Trophoblast cell (in vitro differentiated cells and primary cell): Measurements from ENCODE around the gene DRG2.

Experiments
- DNase-seq, 2 donors: peaks; one replicate each; pipeline ENCODE4 v3.0.0-alpha.2; 2016
- H2AFZ ChIP-seq: 2 replicates; pipeline ENCODE4 v1.6.1; 2013; ENCODE audit warnings: low read length, moderate library complexity, mild to moderate bottlenecking; ENCODE audit not compliant: insufficient read depth, poor library complexity
- H2AK5ac ChIP-seq: 2 replicates; pipeline ENCODE4 v1.6.1; 2013; ENCODE audit warnings: mild to moderate bottlenecking, low read length
- H2BK120ac ChIP-seq: 2 replicates; pipeline ENCODE4 v1.6.1; 2013; ENCODE audit warnings: low read length, mild to moderate bottlenecking, moderate library complexity; ENCODE audit not compliant: insufficient read depth, poor library complexity
- H2BK12ac ChIP-seq: 2 replicates; pipeline ENCODE4 v1.6.1; 2013; ENCODE audit warnings: mild to moderate bottlenecking, low read length, moderate library complexity
- H2BK5ac ChIP-seq: 2 replicates; pipeline ENCODE4 v1.6.1; 2013; ENCODE audit warnings: low read length, low read depth, moderate library complexity, mild to moderate bottlenecking; ENCODE audit not compliant: poor library complexity
- H3K14ac ChIP-seq: 2 replicates; pipeline ENCODE4 v1.6.1; 2013; ENCODE audit warnings: mild to moderate bottlenecking, low read length
- H3K18ac ChIP-seq: 2 replicates; pipeline ENCODE4 v1.6.1; 2013; ENCODE audit warnings: mild to moderate bottlenecking, low read length
- H3K23ac ChIP-seq: 2 replicates; pipeline ENCODE4 v1.6.1; 2013; ENCODE audit warnings: low read length
- H3K27ac ChIP-seq: 2 replicates; pipeline ENCODE4 v1.5.1; 2013; ENCODE audit warnings: low read depth, mild to moderate bottlenecking, inconsistent platforms, low read length, moderate library complexity
- H3K27me3 ChIP-seq: 2 replicates; pipeline ENCODE4 v1.6.1; 2013; ENCODE audit warnings: inconsistent platforms, mild to moderate bottlenecking, low read length, moderate library complexity; ENCODE audit not compliant: insufficient read depth
- H3K36me3 ChIP-seq, 2 experiments: 1 replicate in 1 of 2; 2 replicates in 1 of 2; pipeline ENCODE4 v1.6.1; 2013; ENCODE audit warnings: low read length in 2 of 2, mild to moderate bottlenecking in 2 of 2, moderate library complexity in 1 of 2; ENCODE audit not compliant: insufficient read depth in 2 of 2, control insufficient read depth in 1 of 2
- H3K4ac ChIP-seq: 2 replicates; pipeline ENCODE4 v1.6.1; 2013; ENCODE audit warnings: low read depth, mild to moderate bottlenecking, low read length, moderate library complexity
- H3K4me1 ChIP-seq, 2 experiments: 1 replicate in 1 of 2; 2 replicates in 1 of 2; pipeline ENCODE4 v1.6.1; 2013; ENCODE audit warnings: low read length in 2 of 2, mild to moderate bottlenecking in 2 of 2, moderate library complexity in 1 of 2; ENCODE audit not compliant: insufficient read depth in 2 of 2, control insufficient read depth in 1 of 2
- H3K4me2 ChIP-seq: 2 replicates; pipeline ENCODE4 v1.6.1; 2013; ENCODE audit warnings: inconsistent platforms, mild to moderate bottlenecking, low read length, moderate library complexity
- H3K4me3 ChIP-seq: 2 replicates; pipeline ENCODE4 v1.5.1; 2013; ENCODE audit warnings: mild to moderate bottlenecking, low read depth, low read length, inconsistent platforms
- H3K79me1 ChIP-seq: one replicate; pipeline ENCODE4 v1.6.1; 2013; ENCODE audit warnings: low read length
- H3K79me2 ChIP-seq: 2 replicates; pipeline ENCODE4 v1.6.1; 2013; ENCODE audit warnings: low read length, mild to moderate bottlenecking; ENCODE audit not compliant: control insufficient read depth, insufficient read depth, poor library complexity
- H3K9ac ChIP-seq: 2 replicates; pipeline ENCODE4 v1.6.1; 2013; ENCODE audit warnings: mild to moderate bottlenecking, low read length
- H3K9me3 ChIP-seq: 2 replicates; pipeline ENCODE4 v1.6.1; 2013; ENCODE audit warnings: low read depth, mild to moderate bottlenecking, control low read depth, inconsistent platforms, low read length; ENCODE audit not compliant: insufficient read depth
- H4K12ac ChIP-seq: 2 replicates; pipeline ENCODE4 v1.6.1; 2013; ENCODE audit warnings: low read depth, mild to moderate bottlenecking, low read length, moderate library complexity
- H4K8ac ChIP-seq: 2 replicates; pipeline ENCODE4 v1.6.1; 2013; ENCODE audit warnings: low read depth, mild to moderate bottlenecking, low read length, moderate library complexity
- H4K91ac ChIP-seq: one replicate; pipeline ENCODE4 v1.6.1; 2013; ENCODE audit warnings: low read depth, mild to moderate bottlenecking, low read length, moderate library complexity
- WGBS: extraction: QIAGEN DNeasy Blood & Tissue Kit; methylation state at CpG from one replicate; pipeline ENCODE4 v1.1.7; 2013; ENCODE audit warnings: missing lambda C conversion rate; ENCODE audit not compliant: insufficient read length, insufficient coverage; ENCODE audit errors: extremely low coverage; 5-methylcytosine and 5-hydroxymethylcytosine counted together

Gene DRG2

DNA sequence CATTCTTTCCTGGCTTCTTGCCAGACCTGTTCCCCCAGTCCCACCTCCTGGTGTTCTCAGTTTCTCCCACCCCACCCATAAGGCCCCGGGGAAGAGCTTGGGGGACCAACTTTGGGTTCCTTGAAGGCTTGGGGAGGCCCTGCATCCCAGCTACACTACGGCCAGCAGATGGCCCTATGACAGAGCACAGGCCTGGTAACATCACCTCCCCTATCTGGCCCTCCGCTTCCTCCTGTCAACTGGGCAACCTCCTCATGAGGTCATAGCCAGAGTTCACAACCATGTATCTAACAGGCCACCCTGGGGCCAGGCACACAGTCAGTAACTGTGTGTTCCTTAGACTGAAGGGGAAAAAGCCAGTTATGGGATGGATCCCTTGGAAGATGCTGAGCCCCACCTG lies 52.2 kb downstream of the DRG2 start:
- DNase-seq = peak in 1 of 2 donors; percentile 7
- no peak overlapping the region for H2AK5ac ChIP-seq
- no peak overlapping the region for H3K4me3 ChIP-seq
- no peak overlapping the region for H3K9ac ChIP-seq
- H3K4me1 ChIP-seq = peaks cover 8 to 12% of the 10 kb centered on the region in 2 experiments
- H3K27me3 ChIP-seq = no peaks in the 10 kb centered on the region
- no peak overlapping the region for H2BK12ac ChIP-seq
- H2BK120ac ChIP-seq = no peak overlapping the region
- H3K27ac ChIP-seq = no peak overlapping the region
- no peaks in the 10 kb centered on the region for H3K79me1 ChIP-seq
- no peak overlapping the region for H3K4me2 ChIP-seq
- H3K36me3 ChIP-seq = no peaks in the 10 kb centered on the region
- H2AFZ ChIP-seq = no peak overlapping the region
- H3K9me3 ChIP-seq = no peaks in the 10 kb centered on the region
- no peaks in the 10 kb centered on the region for H3K79me2 ChIP-seq
- no peak overlapping the region for H4K91ac ChIP-seq
- H4K8ac ChIP-seq = no peak overlapping the region
- H4K12ac ChIP-seq = no peak overlapping the region
- no peak overlapping the region for H3K4ac ChIP-seq
- H3K23ac ChIP-seq = no peak overlapping the region
- H3K14ac ChIP-seq = no peak overlapping the region
- no peak overlapping the region for H2BK5ac ChIP-seq
- no CpG with 5 or more reads among the region's 3 CpGs for WGBS
- no peak overlapping the region for H3K18ac ChIP-seq

DNA sequence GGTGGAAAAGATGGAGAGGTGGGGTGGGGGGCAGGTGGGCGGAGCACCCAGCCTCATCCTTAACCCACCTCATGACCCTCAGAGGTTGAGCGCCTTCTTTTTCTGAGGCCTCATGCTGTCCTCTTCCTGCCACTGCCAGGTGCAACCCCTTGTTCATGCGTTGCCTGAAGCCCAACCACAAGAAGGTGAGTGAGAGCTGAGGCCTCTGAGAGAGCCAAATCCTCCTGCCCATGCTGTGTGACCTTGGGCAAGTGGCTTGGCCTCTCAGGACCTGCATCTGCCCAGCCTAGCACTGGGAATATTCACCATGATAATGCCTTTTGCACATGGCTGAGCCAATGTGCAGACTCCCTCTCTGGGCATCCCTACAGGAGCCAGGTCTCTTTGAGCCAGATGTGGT lies 52.9 kb downstream of the DRG2 start:
- H3K18ac ChIP-seq = no peak overlapping the region
- no peak overlapping the region for H3K4me2 ChIP-seq
- H3K4ac ChIP-seq = no peak overlapping the region
- peaks cover 8 to 12% of the 10 kb centered on the region in 2 experiments for H3K4me1 ChIP-seq
- no peaks in the 10 kb centered on the region for H3K36me3 ChIP-seq
- H2BK12ac ChIP-seq = no peak overlapping the region
- no peak overlapping the region for H3K14ac ChIP-seq
- no peaks in the 10 kb centered on the region for H3K79me2 ChIP-seq
- H2BK120ac ChIP-seq = no peak overlapping the region
- H3K9me3 ChIP-seq = no peaks in the 10 kb centered on the region
- H3K79me1 ChIP-seq = no peaks in the 10 kb centered on the region
- H2AFZ ChIP-seq = no peak overlapping the region
- no peak overlapping the region for H4K91ac ChIP-seq
- no peak overlapping the region for H3K9ac ChIP-seq
- H2AK5ac ChIP-seq = no peak overlapping the region
- no peaks in the 10 kb centered on the region for H3K27me3 ChIP-seq
- no peak overlapping the region for H4K12ac ChIP-seq
- no CpG with 5 or more reads among the region's 3 CpGs for WGBS
- no peak for DNase-seq
- H4K8ac ChIP-seq = no peak overlapping the region
- no peak overlapping the region for H3K27ac ChIP-seq
- no peak overlapping the region for H3K23ac ChIP-seq
- no peak overlapping the region for H3K4me3 ChIP-seq
- no peak overlapping the region for H2BK5ac ChIP-seq

DNA sequence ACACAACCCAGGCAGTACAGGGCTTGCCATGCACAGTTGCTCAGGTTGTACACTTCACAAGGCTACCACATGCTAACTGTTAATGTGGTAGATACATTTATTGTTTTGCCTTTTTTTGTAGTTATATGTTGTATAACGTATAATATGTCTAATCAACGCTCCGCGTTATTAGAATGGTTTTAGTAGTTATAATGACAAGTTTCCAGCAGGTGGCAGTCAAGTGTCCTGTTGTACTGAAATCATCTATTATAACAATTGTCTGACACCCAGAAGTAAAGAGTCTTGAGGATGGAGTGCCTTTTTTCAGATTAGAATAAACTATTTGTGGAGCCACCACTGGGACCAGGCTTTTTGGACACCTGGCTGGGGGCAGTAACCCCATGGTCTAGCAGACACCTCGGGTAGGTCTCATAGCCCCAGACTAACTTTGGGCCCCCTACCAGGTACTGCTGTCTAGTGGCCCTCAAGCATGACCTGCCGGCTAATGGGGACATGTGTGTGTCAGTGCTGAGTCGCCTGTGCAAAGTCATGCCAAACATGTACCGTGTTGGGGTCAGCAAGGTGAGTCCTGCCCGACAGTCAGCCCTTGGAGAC lies 53.6 kb downstream of the DRG2 start:
- H3K9me3 ChIP-seq = peaks cover 4% of the 10 kb centered on the region
- H3K23ac ChIP-seq = no peak overlapping the region
- no peaks in the 10 kb centered on the region for H3K79me2 ChIP-seq
- no peak overlapping the region for H2AFZ ChIP-seq
- H3K4me2 ChIP-seq = no peak overlapping the region
- no peak overlapping the region for H3K4me3 ChIP-seq
- no peak overlapping the region for H2BK5ac ChIP-seq
- no peak overlapping the region for H4K91ac ChIP-seq
- H2BK120ac ChIP-seq = no peak overlapping the region
- no peak overlapping the region for H4K8ac ChIP-seq
- no peaks in the 10 kb centered on the region for H3K36me3 ChIP-seq
- no peak overlapping the region for H2AK5ac ChIP-seq
- H3K79me1 ChIP-seq = no peaks in the 10 kb centered on the region
- H3K9ac ChIP-seq = no peak overlapping the region
- H3K4ac ChIP-seq = no peak overlapping the region
- H2BK12ac ChIP-seq = no peak overlapping the region
- H3K14ac ChIP-seq = no peak overlapping the region
- no peak overlapping the region for H3K27ac ChIP-seq
- H3K4me1 ChIP-seq = peaks cover 8 to 12% of the 10 kb centered on the region in 2 experiments
- no peaks in the 10 kb centered on the region for H3K27me3 ChIP-seq
- no CpG with 5 or more reads among the region's 9 CpGs for WGBS
- H3K18ac ChIP-seq = no peak overlapping the region
- no peak overlapping the region for H4K12ac ChIP-seq
- peak; percentile 45 to 87 for DNase-seq

DNA sequence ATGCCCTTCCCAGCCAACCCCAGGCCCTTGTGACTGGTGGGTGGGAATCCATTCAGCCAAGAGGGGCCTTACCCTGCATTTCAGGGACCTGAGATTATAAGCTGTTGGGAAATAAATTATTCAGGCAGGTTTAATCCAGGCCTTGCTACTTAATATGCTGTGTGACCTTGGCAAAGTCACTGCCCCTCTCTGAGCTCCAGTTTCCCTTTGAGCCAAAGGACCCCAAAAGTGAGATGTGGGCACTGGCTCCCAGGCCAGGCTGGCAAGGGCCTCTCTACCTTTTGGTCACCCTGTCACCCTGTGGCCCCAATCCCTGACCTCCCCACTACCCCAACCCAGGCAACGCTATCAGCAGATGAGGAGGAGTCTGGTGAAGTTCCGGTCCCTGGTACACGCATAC lies 54.7 kb downstream of the DRG2 start:
- Histone ChIP-seq H3K36me3 (no peaks in the 10 kb centered on the region), H3K79me2 (no peaks in the 10 kb centered on the region), H2AFZ (no peak overlapping the region), H2BK5ac (no peak overlapping the region), H3K4me2 (no peak overlapping the region), H2BK120ac (no peak overlapping the region), H4K12ac (no peak overlapping the region), H3K79me1 (no peaks in the 10 kb centered on the region), H3K4me1 (peaks cover 8 to 12% of the 10 kb centered on the region in 2 experiments), H3K4me3 (no peak overlapping the region), H3K27ac (no peak overlapping the region), H3K23ac (no peak overlapping the region), H3K14ac (no peak overlapping the region), H2AK5ac (no peak overlapping the region), H3K9ac (no peak overlapping the region), H4K8ac (no peak overlapping the region), H3K9me3 (peaks cover 4% of the 10 kb centered on the region), H3K27me3 (no peaks in the 10 kb centered on the region), H4K91ac (no peak overlapping the region), H3K4ac (no peak overlapping the region), H3K18ac (no peak overlapping the region), H2BK12ac (no peak overlapping the region)
- no peak for DNase-seq
- no CpG with 5 or more reads among the region's 3 CpGs for WGBS
